Esophagus squamous epithelium (tissue), 5 donors: Measurements from ENCODE around the gene DAPK2. TPM values are rescaled to one million over a fixed set of nuclear protein-coding genes. Genes with fewer than 3 reads are reported as not detected.
"Not testable (repeated sequence)": the region's sequence is repeated elsewhere in the genome, so short reads cannot be mapped to it uniquely, and the experiment has no call there.

Experiments
- DNase-seq: peaks from one replicate; lab custom pipeline; 2025; lab: John Stamatoyannopoulos, UW
- H3K27ac ChIP-seq, 4 donors: fragments of 200-600 bp; sonication (generic); one replicate each; pipeline ENCODE4 v1.5.1; 2016 to 2019; ENCODE audit warnings: mild to moderate bottlenecking in 1 of 4
- H3K27me3 ChIP-seq, 4 donors: fragments of 200-600 bp; sonication (generic); 1 replicate in 3 of 4; 2 replicates in 1 of 4; pipeline versions ENCODE4 v1.5.1 to v1.6.0; 2017 to 2021; ENCODE audit warnings: antibody characterized with exemption in 1 of 4
- H3K36me3 ChIP-seq, 3 donors: fragments of 200-600 bp; sonication (generic); one replicate each; pipeline ENCODE4 v1.5.1; 2016 to 2019
- H3K4me1 ChIP-seq, 3 donors: fragments of 200-600 bp; sonication (generic); one replicate each; pipeline ENCODE4 v1.5.1; 2017 to 2019
- H3K4me3 ChIP-seq, 4 donors: fragments of 200-600 bp; sonication (generic); 1 replicate in 3 of 4; 2 replicates in 1 of 4; pipeline ENCODE4 v1.5.1; 2016 to 2019; ENCODE audit warnings: mild to moderate bottlenecking in 2 of 4, moderate library complexity in 1 of 4
- H3K9me3 ChIP-seq, 3 donors: fragments of 200-600 bp; sonication (generic); one replicate each; pipeline ENCODE4 v1.5.1; 2016 to 2019
- POLR2A ChIP-seq, 4 donors: fragments of 450-650 bp; IDR thresholded peaks; one replicate each; pipeline ENCODE4 v1.6.1; 2017; ENCODE audit warnings: antibody characterized with exemption in 4 of 4, mild to moderate bottlenecking in 4 of 4, moderate library complexity in 3 of 4
- WGBS, 2 donors: methylation state at CpG; one replicate each; pipeline ENCODE4 v1.1.5; 2018; 5-methylcytosine and 5-hydroxymethylcytosine counted together
- intact Hi-C: fragments of 100-400 bp; cut with DNase I; formaldehyde crosslinking; loops from one replicate; pipeline ENCODE4 v1.15.0; 2022
- total RNA-seq, 4 donors: library from RNA; depleted of rRNA; stranded (reverse); fragments of >200 nt; gene quantifications; one replicate each; pipeline ENCODE4 v1.1.0, GENCODE V29; 2016
- TF ChIP-seq, protein P1 (sequence below), 6 experiments: fragments of 450-650 bp in 4 of 6; fragments of 200-600 bp in 2 of 6; sonication (generic) in 2 of 6; IDR thresholded peaks; one replicate each; pipeline ENCODE4 v1.5.1; 2016 to 2019; ENCODE audit warnings: antibody characterized with exemption in 6 of 6, mild to moderate bottlenecking in 4 of 6, moderate library complexity in 4 of 6
- donor health status: DM: yes; HTN: yes; CAD: no.

Gene DAPK2
- total RNA-seq, 4 donors from 2014 or later = 1.9 to 12.9 (median 9.8) TPM

DNA sequence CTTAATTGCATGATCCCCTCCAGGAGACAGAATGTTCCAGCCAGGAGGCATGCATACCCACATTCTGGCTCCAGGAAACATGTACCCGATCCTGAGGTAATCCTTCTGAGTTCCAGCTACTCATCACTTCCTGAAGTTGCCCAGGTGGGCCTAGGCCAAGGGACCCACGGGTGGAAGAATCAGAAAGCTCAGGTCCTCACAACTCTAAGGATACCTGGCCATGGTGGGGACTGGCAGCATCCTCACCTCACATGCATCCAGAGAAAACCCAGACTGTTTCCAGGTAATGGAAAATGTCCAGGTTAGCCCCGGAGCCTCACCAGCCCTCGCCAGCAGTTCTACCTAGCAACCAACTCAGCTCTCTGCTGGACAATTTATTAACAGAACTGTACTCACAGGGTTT is 78.2 kb downstream of the DAPK2 start:
- H3K27ac ChIP-seq = no peak overlapping the region
- no peaks in the 10 kb centered on the region for H3K27me3 ChIP-seq
- no peak for DNase-seq
- no peak overlapping the region for H3K4me3 ChIP-seq
- WGBS, 2 donors = 79 to 80% methylated on average over 3 to 4 of the region's 4 CpGs
- H3K9me3 ChIP-seq = peaks cover 0 to 2% (median 0%) of the 10 kb centered on the region in 3 donors
- intact Hi-C loops = no loop called here
- peaks cover 0 to 19% (median 2%) of the 10 kb centered on the region in 3 donors for H3K4me1 ChIP-seq
- no peak for TF ChIP-seq POLR2A (IDR thresholded peaks at IDR 0.05)
- TF ChIP-seq, protein P1, sequence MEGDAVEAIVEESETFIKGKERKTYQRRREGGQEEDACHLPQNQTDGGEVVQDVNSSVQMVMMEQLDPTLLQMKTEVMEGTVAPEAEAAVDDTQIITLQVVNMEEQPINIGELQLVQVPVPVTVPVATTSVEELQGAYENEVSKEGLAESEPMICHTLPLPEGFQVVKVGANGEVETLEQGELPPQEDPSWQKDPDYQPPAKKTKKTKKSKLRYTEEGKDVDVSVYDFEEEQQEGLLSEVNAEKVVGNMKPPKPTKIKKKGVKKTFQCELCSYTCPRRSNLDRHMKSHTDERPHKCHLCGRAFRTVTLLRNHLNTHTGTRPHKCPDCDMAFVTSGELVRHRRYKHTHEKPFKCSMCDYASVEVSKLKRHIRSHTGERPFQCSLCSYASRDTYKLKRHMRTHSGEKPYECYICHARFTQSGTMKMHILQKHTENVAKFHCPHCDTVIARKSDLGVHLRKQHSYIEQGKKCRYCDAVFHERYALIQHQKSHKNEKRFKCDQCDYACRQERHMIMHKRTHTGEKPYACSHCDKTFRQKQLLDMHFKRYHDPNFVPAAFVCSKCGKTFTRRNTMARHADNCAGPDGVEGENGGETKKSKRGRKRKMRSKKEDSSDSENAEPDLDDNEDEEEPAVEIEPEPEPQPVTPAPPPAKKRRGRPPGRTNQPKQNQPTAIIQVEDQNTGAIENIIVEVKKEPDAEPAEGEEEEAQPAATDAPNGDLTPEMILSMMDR (IDR thresholded peaks at IDR 0.05) = no peak
- H3K36me3 ChIP-seq = no peaks in the 10 kb centered on the region

GRCh38 chr15:63967616-63968015 is 78.7 kb downstream of the DAPK2 start:
- TF ChIP-seq, protein P1 (IDR thresholded peaks at IDR 0.05) = no peak
- no peak for TF ChIP-seq POLR2A (IDR thresholded peaks at IDR 0.05)
- H3K27ac ChIP-seq = no peak overlapping the region

GRCh38 chr15:63962947-63963721 is 83.2 kb downstream of the DAPK2 start:
- H3K9me3 ChIP-seq, H3K4me3 ChIP-seq, H3K36me3 ChIP-seq, H3K27ac ChIP-seq, DNase-seq, H3K27me3 ChIP-seq, H3K4me1 ChIP-seq, intact Hi-C loops: not testable (repeated sequence)
- 95 to 97% methylated on average over 11 to 14 of the region's 15 CpGs for WGBS, 2 donors

More at GRCh38 chr15:63967616-63968015, 78.7 kb downstream of the DAPK2 start:
- DNase-seq = no peak
- WGBS, 2 donors = 81 to 92% methylated on average over 4 of the region's 4 CpGs
- H3K4me1 ChIP-seq = peaks cover 0 to 14% (median 0%) of the 10 kb centered on the region in 3 donors
- H3K27me3 ChIP-seq = no peaks in the 10 kb centered on the region
- no peak overlapping the region for H3K4me3 ChIP-seq
- peaks cover 0 to 6% (median 0%) of the 10 kb centered on the region in 3 donors for H3K9me3 ChIP-seq
- intact Hi-C loops = no loop called here
- H3K36me3 ChIP-seq = no peaks in the 10 kb centered on the region

- Histone ChIP-seq H3K4me3 (no peak overlapping the region), H3K36me3 (no peaks in the 10 kb centered on the region), H3K27me3 (no peaks in the 10 kb centered on the region), H3K4me1 (peaks cover 0 to 5% (median 0%) of the 10 kb centered on the region in 3 donors), H3K9me3 (no peaks in the 10 kb centered on the region), H3K27ac (no peak overlapping the region)
- WGBS, 2 donors = 18 to 33% methylated on average over 2 of the region's 2 CpGs
- no peak for TF ChIP-seq POLR2A (IDR thresholded peaks at IDR 0.05)
- TF ChIP-seq, protein P1 (IDR thresholded peaks at IDR 0.05) = no peak
- intact Hi-C loops = no loop called here
- no peak for DNase-seq
Measured at GRCh38 chr15:63953524-63953923, 92.8 kb downstream of the DAPK2 start.

DNA sequence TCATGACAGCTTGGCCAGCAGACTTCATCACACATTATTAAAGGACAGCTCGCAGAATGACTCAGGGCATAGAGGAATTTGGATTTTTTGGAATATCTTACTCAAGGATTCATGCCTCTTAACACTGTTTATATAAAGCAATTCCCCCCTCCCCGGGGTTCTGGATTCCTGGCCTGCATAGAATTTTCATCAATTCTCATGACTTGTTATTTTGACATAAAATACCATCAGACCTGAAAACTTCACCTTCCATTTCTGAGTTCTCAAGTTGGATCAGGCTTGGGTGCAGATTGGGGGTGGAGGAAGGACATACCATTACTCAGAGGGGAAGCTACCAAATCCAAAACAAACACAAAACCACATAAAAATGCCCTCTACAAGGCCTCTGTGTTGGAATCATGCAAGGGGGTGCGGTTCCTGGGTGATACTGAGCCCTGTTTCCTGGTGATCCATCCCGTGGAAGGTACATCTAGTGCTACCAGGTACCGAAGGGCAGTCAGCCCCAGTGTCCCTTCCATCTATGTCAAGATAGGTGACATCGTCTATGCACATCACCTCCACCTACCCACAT is 95.3 kb downstream of the DAPK2 start:
- peaks cover 0 to 12% (median 0%) of the 10 kb centered on the region in 3 donors for H3K4me1 ChIP-seq
- intact Hi-C loops = no loop called here
- H3K27ac ChIP-seq = peak overlapping the region in 2 of 4 donors; percentile 18 to 29
- H3K36me3 ChIP-seq = no peaks in the 10 kb centered on the region
- no peak overlapping the region for H3K4me3 ChIP-seq
- TF ChIP-seq POLR2A (IDR thresholded peaks at IDR 0.05) = no peak
- TF ChIP-seq, protein P1 (IDR thresholded peaks at IDR 0.05) = no peak
- WGBS, 2 donors = 76 to 77% methylated on average over 6 of the region's 6 CpGs
- no peak for DNase-seq
- no peaks in the 10 kb centered on the region for H3K9me3 ChIP-seq
- no peaks in the 10 kb centered on the region for H3K27me3 ChIP-seq
